GM18526 (cell line): ENCODE results near the gene NME3.

Source experiments
- POLR2A ChIP-seq: IDR thresholded peaks from 3 replicates; pipeline ENCODE4 v1.6.1; 2011; ENCODE audit not compliant: insufficient read length; ENCODE audit errors: extremely low read depth

NME3 gene

DNA sequence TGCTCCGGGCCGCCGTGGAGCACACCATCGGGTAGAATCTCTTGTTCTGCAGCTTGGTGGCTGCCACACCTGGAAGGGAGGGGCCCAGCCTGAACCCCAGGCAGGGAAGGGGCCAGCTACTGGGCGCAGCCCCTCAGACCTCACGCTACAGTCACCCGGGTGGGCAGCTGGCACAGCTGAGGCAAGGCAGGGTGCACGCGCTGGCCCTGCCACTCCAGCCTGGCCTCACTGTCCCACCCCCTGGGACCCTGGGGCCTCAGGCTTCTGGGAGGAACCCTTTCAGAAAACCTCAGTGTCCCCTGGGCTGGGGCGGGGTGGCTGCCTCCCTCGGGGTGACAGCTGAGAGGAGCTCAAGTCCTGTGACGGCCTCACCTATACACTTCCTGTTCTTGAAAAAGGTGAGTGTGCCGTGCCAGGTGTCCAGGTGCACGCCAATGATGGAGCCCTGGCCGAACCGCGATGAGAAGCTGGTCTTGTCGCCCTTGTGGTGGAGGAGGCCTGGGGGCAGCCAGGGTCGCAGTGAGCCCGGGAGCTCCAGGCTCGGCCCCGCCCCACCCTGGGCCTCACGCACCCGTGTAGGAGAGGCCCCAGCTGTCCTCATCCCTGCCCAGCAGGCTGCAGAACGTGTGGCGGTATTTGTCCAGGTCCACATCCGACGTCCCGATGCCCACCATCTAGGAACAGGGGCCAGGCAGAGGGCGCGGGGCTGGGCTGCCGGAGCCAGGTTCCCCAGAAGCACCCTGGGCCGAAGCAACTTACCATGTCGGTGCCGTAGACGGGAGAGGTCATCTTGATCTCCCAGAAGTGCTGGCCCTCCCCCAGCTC is 6.2 kb upstream of the NME3 start:
- no peak for TF ChIP-seq POLR2A

DNA sequence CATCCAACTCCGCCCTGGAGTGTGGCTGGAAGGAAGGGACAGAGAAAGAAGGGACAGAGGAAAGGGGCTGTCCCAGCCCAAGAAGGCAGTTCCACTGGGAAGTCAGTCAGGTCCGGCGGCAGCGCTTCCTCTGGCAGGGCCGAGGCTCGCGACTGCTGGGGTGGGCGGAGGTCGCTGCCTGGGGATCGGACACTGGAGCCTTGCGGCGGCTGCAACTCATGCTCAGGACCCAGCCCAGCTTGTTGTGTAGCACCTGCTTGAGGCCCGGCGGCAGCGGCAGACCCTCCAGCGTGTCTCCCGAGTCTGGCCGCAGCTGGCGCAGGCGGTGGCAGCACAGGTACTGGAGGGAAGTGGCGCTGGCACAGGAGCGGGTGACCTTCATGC is 5.6 kb upstream of the NME3 start:
- no peak for TF ChIP-seq POLR2A

DNA sequence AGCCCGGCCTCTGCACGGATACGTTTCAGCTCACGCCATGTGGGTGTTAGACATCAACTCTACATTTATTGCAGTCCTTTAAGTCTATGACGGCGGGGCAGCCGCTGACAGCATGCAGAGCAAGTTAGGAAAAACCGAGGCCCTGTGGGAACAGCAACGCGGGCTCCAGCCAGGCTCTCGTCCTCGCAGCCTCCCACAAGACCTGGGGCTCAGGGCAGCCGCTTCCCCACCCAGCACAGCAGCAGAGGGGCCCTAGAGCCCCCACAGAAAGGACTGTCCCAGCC is 5.3 kb upstream of the NME3 start:
- TF ChIP-seq POLR2A, result no peak

DNA sequence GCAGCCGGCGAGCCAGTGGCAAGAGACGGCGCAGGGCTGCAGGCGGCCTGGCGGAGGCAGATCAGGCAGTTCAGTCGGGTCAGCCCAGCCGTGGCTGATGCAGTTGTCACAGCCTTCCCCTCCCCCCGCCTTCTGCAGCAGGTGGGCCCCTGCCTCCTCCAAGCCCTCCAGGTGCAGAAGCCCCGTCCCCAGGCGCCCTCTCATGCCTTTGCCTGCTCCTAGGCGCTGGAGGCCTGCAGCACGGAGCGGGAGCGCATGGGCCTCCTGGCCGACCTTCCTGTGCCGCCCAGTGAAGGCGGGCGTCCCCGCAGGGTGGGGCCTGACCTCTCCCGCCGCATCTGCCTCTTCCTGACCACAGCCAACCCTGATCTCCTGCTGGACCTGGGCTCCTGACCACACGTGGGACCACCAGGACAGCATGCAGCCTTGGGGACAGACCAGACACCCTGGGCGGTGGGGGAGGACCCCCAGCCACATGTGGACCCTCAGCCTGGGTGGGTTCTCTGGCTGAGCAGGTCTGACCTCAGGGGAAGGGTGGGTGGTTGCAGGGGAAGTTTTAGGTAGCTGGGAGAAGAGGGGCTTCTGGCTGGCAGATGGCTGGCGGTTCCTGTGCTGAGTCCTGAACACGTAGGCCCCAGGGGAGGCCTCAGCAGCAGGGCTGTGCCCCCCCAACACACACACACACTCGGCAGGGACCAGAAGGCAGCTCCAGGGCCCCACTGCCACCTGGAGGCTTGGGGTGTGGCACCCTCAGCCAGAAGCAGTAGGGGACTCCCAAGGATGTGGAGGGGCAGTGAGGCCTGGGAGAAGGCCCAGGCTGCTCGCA is 4.7 kb upstream of the NME3 start:
- no peak for TF ChIP-seq POLR2A

DNA sequence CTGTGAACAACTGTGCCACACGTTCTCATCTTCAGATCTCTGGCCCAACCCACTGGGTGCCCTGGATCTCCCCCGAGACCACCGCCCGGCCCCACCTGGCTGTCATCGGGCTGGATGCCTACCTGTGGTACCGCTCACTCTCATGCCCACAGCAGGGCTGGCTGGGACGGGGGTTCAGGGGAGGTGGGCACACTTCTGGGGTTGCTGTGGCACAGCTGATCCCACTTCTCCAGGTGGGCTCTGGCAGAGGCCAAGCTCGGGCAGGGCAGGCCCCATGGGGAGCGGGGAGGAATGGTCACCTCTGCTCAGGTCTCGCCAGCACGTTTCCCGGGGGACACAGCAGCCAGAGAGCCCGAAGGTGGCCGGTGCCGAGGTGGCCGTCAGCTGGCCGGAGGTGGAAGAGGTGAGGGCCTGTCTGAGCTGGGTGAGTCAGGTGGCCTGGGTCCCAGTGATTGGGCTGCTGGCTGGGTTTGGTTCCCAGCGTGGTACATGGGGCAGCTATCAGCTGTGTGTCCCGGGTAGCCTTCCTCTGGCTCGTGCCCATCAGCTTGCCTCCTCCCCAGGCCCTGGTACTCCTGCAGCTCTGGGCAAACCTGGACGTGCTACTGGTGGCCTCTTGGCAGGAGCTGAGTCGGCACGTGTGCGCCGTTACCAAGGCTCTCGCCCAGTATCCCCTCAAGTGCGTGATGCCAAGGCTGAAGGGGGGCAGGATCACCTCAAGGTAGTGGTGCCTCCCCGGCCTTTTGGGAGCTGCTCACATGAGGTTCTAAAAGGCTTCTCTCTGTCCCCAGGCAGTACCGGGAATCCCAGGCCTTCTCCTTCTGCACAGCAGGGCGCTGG is 3.9 kb upstream of the NME3 start:
- TF ChIP-seq POLR2A, result no peak

DNA sequence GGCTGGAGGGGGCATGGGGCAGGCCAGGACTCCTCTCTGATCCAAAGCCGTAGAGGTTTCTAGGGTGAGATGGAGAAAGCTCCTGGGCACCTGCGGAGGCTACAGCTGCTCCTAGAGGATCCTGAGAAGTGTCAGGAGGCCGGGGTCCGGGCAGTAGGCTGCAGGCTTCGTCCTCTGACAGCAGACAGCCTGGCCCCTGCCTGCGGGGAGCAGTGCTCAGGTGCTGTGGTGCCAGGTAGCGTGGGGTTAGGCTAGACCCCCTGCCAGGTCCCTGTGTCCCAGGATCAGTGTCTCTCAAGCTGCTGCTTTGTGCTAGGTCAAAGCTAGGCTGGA is 3.1 kb upstream of the NME3 start:
- no peak for TF ChIP-seq POLR2A

DNA sequence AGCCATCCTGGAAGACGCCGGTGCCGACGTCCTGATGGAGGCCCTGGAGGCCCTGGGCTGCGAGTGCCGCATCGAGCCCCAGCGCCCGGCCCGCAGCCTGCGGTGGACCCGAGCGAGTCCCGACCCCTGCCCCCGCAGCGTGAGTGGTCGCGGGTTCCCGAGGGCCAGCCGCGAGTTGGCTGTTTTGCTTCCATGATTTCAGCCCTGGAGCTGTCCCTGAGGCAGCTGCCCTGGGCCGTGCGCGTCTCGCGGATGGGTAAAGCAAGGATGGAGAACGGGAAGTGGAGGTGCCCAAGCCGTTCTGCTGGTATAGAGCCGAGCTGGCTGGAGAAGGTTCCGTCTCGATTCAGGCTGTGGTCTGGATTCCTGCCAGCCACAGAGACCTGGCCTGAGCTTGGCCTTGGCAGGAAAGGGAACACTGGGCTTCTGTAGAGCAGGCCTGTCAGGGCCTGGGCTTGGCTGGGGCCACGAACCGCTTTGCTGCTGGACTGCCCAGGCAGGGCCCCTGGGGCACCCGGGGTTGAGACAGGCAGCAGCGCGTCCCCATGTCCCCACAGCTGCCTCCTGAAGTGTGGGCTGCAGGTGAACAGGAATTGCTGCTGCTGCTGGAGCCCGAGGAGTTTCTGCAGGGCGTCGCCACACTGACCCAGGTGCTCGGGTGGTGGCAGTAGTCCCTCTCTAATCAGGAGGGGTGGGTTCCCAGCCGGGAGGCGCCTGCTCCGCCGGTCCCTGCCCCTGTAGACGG is 2.5 kb upstream of the NME3 start:
- TF ChIP-seq POLR2A, result no peak

DNA sequence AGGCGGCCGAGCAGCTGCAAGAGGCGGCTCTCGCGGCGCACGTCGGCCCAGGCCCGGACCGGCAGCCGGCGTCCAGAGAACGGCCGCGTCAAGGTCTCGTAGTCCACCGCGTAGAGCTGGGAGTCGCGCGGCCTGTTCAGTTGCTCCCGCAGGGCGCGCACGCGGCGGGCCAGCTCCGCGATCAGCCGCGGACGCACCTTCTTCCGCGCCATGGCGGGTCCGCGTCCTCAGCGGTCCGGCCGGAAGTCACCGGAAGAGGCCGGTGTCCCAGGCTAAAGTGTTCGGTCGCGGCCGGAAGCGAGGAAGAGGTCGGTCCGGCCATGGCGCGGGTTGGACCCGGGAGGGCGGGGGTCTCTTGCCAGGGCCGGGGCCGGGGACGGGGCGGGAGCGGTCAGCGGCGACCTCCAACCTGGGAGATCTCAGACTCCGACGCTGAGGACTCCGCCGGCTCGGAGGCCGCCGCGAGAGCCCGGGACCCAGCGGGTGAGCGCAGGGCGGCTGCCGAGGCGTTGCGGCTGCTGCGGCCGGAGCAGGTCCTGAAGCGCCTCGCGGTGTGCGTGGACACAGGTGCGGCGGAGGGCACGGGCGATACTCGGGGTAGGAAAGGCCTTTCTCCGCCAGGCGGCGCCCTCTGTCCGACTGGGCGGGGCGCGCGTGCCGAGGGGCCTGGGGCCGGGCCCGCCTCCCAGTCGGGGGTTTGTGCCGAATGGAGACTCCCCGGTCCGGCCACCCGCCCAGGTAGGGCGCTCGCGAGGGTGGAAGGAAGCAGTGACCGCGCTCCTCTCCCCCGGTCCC is 1.8 kb upstream of the NME3 start, which contains the start of gene MRPS34:
MRPS34 (minus strand) TSS at position 227 of the 795 bp plus-strand sequence; CDS start at position 212, 15 bp downstream.
- TF ChIP-seq POLR2A, result peak; percentile 93

DNA sequence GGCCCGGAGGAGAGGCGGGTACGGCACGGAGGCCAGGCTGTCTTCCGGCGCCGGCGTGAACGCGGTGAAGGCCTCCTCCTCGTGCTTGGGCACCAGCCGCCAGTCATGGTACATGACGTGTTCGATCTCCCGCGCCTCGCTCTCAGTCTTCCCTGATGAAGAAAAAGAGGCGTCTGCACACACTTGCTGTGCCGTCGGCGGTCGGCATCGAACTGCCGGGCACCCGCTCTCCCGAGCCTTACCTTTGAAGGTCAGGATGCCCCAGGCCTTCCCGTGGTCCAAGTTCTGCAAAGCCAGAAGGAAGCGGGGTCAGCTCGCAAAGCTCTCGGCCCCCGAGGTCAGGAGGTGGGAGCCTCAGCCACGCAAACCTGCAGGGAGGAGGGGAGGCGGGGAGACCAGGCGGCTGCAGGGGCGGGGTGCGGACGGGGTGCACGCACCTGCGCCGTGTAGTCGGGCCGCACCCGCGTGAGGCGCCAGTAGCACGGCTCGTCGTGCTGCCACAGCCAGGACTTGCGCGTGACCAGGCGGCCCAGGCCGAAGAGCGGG is 1.1 kb upstream of the NME3 start, which contains the start of gene EME2:
EME2 (plus strand) TSS at position 449 of the 546 bp plus-strand sequence. CDS start 418 bp downstream, outside the sequence.
- no peak for TF ChIP-seq POLR2A

DNA sequence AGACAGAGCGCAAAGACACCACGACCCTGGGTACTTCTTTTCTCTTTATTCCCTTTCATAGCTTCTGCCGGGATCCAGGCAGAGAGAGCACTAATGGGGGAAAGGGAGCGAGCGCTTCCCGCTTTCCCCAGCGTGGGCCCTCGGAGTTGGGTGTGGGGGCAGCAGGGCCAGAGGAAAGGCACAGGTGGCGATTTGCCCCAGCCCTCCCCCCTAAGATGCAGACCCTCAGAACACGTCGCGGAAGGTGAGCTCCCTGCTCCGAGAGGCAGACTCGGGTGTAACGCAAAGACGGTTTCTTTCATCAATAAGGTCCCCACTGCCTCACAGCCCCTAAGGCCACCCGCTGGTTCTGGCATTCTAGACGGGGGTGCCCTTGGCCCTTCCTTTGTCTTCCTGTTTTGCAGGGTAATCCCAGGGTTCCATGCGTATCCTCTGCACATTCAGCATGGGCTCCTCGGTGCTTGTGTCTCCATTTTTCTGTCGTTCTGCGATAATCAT is 570 bp upstream of the NME3 start:
- TF ChIP-seq POLR2A, result no peak

DNA sequence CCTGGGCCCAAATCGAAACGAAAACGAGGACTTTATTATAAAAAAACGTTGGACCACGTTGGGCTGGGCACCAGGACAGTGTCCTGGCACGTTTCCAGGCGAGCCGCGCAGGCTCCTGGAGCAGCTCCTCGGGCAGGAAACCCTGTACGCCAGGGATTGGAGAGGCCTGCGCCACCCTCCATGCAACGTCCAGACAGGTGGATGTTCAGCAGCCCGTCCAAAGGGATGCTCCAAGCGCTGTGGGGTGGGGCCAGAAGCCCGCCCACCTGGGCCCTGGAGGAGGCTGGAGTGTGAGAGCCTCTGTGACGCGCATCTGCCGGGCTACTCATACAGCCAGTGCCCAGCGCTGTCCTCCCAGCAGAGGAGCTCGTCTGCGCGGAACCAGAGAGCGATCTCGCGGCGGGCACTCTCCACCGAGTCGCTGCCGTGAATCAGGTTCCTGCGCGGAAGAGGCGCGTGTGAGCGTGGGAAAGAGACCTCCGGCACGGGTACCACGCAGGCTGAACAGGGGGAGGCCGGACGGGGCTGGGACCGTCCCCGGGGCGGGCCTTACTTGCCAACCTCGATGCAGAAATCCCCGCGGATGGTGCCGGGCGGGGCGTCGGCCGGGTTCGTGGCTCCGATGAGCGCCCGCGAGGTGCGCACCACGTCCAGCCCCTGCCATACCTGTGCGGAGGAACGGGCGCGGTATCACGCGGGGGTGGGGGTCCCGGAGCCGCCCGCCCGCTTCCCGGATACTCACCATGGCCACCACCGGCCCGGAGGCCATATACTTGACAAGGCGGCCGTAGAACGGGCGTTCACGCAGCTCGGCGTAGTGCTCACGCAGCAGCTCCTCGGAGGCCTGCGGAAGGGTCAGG is 785 bp downstream of the NME3 start:
- peak; percentile 28 for TF ChIP-seq POLR2A

DNA sequence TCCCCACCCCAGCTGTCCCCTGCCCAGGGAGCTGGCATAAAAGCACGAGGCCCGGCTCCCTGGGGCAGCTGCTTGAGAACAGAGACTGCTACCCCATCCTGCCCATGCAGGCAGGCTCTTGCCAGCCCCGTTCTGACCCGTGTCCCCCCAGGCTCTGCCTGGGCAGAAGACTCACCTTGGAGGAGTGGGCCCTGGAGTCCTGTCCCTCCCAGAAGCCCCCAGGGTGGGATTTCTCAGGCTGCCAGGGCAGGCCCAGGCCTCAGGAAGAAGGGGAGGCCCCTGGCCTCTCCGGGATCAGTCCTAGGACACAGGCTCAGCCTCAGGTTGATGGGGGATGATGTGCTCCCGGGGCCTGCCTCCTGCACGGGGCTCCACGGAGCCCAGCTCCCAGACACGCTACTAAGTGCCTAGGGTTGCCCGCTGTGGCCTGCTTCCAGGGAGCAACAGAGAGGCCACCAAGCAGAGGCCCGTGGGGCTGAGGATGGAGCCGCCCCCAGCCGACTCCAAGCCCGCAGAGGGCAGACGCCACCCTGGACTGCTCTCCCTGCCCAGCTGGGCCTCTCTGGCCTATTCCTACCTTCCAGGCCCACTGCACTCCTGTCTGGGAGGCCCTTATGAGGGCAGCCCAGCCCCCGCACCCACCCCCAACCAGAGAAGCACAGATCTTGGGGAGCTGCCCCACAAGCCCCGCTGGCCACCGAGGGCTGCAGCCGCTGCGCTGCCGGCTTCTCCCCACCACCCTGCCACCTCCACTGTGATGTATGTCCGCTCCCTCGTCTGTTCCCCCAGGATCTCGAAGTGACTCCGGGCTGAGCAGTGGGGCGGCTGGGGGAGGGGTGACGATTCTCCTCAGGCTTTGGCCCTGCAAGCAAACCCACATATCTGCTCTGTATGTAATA is 1.7 kb downstream of the NME3 start:
- TF ChIP-seq POLR2A, result no peak
